GM12878 (cell line): ENCODE measurements around the gene SIGLEC10. TPM values are rescaled to one million over a fixed set of nuclear protein-coding genes. Genes with fewer than 3 reads are reported as not detected.

ENCODE experiments used
- ATF2 ChIP-seq: IDR thresholded peaks from 2 replicates; pipeline ENCODE4 v1.6.1; 2012; ENCODE audit warnings: low read length, inconsistent platforms
- E2F4 ChIP-seq: IDR thresholded peaks from 2 replicates; pipeline ENCODE4 v1.6.1; 2012; ENCODE audit warnings: low read depth, low read length, improper control_type of control experiment
- EGR1 ChIP-seq, 2 experiments: IDR thresholded peaks; 1 replicate in 1 of 2; 2 replicates in 1 of 2; pipeline ENCODE4 v1.6.1; 2011 to 2012; ENCODE audit warnings: low read depth in 2 of 2, low read length in 2 of 2, borderline replicate concordance in 1 of 2, mild to moderate bottlenecking in 1 of 2, moderate library complexity in 1 of 2
- FOS ChIP-seq: IDR thresholded peaks from 3 replicates; pipeline ENCODE4 v1.6.1; 2011; ENCODE audit warnings: borderline replicate concordance; ENCODE audit not compliant: insufficient read length; ENCODE audit errors: extremely low read depth
- FOXM1 ChIP-seq: IDR thresholded peaks from 2 replicates; pipeline ENCODE4 v1.6.1; 2012; ENCODE audit warnings: low read depth, mild to moderate bottlenecking, inconsistent platforms, low read length, moderate library complexity
- KLF5 ChIP-seq: fragments of 450-650 bp; IDR thresholded peaks from 2 replicates; pipeline ENCODE4 v1.6.1; 2014; ENCODE audit warnings: mild to moderate bottlenecking; ENCODE audit not compliant: partially characterized antibody
- MEF2A ChIP-seq: IDR thresholded peaks from 2 replicates; pipeline ENCODE4 v1.6.1; 2011; ENCODE audit warnings: low read depth, mild to moderate bottlenecking, low read length, moderate library complexity; ENCODE audit not compliant: insufficient read depth
- NBN ChIP-seq: fragments of 450-650 bp; IDR thresholded peaks from 2 replicates; pipeline ENCODE4 v1.6.1; 2016
- NR2F1 ChIP-seq: fragments of 450-650 bp; conservative IDR thresholded peaks from 2 replicates; pipeline ENCODE4 v1.6.1; 2017; ENCODE audit warnings: mild to moderate bottlenecking
- PBX3 ChIP-seq: IDR thresholded peaks from 2 replicates; pipeline ENCODE4 v1.6.1; 2011; ENCODE audit warnings: mild to moderate bottlenecking, low read depth, low read length, moderate library complexity; ENCODE audit not compliant: insufficient replicate concordance
- PML ChIP-seq: IDR thresholded peaks from 2 replicates; pipeline ENCODE4 v1.6.1; 2012; ENCODE audit warnings: low read length, inconsistent platforms
- SIN3A ChIP-seq: IDR thresholded peaks from 2 replicates; pipeline ENCODE4 v1.6.1; 2012; ENCODE audit warnings: low read depth, low read length, improper control_type of control experiment
- SIX5 ChIP-seq: IDR thresholded peaks from 2 replicates; pipeline ENCODE4 v1.6.1; 2011; ENCODE audit warnings: mild to moderate bottlenecking, low read depth, low read length, moderate library complexity; ENCODE audit not compliant: severe bottlenecking
- SMAD1 ChIP-seq: fragments of 450-650 bp; IDR thresholded peaks from 2 replicates; pipeline ENCODE4 v1.6.1; 2018; ENCODE audit warnings: mild to moderate bottlenecking, low read depth; ENCODE audit not compliant: partially characterized antibody
- ZBTB33 ChIP-seq: fragments of 450-650 bp; IDR thresholded peaks from 2 replicates; pipeline ENCODE4 v1.6.1; 2017; ENCODE audit warnings: mild to moderate bottlenecking
- ZZZ3 ChIP-seq: IDR thresholded peaks from 2 replicates; pipeline ENCODE4 v1.6.1; 2011; ENCODE audit warnings: low read depth; ENCODE audit not compliant: control insufficient read depth, insufficient read length
- polyA plus RNA-seq, 11 experiments: library from polyadenylated mRNA; depleted of rRNA in 4 of 11; unstranded in 6 of 11; stranded (reverse) in 5 of 11; fragments of >200 nt; fragmentation: Nextera tagmentation in 4 of 11; fragmentation: Illumina TruSeq in 1 of 11; extraction: Ambion mirVana in 4 of 11; extraction: Trizol in 1 of 11; gene quantifications; 1 replicate in 1 of 11; 2 replicates in 10 of 11; pipeline versions ENCODE4 v1.2.1 to v1.2.3, GENCODE V29; 2011 to 2016; ENCODE audit warnings: inconsistent platforms in 2 of 11, missing spikeins in 2 of 11, low read depth in 1 of 11
- total RNA-seq, 4 experiments: library from RNA; depleted of rRNA in 3 of 4; stranded (reverse); fragments of >200 nt in 3 of 4; fragmentation: Illumina TruSeq in 1 of 4; extraction: Trizol in 1 of 4; gene quantifications; 2 replicates each; pipeline versions ENCODE4 v1.2.1 to v1.2.3, GENCODE V29; 2013 to 2021
- TF ChIP-seq, protein P1 (sequence below): fragments of 450-650 bp; formaldehyde crosslinking; IDR thresholded peaks from 2 replicates; pipeline ENCODE4 v1.5.0; 2022; ENCODE audit warnings: mild to moderate bottlenecking, missing genetic modification characterization
- TF ChIP-seq, protein P2 (sequence below): IDR thresholded peaks from 2 replicates; pipeline ENCODE4 v1.6.1; 2011; ENCODE audit warnings: borderline replicate concordance, low read depth, mild to moderate bottlenecking, moderate library complexity, low read length; ENCODE audit not compliant: insufficient read depth, poor library complexity, severe bottlenecking

Gene SIGLEC10
- total and polyA plus RNA-seq, 10 of the 15 experiments (the other 5 are each of a cell fraction or from before 2014, with no cell fraction given) = 2.3 to 16.8 (median 7.8) TPM

DNA sequence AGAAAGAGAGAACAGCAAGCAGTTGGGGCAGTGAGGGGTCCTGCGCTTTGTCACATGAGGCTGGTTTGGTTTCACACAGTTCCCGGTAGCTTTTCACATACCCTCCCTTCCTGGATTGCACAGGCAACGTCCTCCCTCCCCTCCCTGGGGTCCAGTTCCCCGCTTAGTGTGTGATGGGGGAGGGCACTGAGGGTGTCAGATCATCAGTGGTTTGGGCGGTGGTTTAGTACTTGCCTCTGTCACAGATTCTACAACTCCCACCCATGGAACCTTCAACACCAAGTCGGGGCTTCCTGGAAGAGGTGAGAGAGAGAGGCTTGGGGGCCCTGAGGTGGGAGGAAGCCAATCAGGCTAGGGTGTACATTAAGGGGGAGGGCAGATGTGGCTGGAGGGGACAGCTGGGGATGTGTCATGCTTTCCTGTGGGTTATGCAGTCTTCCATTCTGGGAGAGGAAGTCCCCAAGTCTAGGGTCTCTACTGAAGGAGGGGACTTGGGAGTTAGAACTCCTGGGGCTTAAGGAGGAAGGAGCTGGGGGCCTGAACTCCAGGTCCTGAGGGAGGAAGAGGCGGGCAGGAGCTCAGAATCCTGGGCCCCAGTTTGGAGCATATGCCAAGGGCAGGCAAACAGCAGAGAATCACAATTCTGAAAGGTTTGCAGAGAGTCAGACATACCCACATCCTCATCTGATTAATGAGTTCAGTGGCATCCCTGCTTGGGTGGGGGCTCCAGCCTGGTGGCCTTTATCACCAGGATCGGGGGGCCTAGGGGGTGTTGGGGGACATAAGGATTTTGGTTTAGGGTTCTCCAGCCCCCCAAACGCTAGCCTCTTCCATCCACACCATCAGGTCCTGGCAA, 44.6 kb downstream of the SIGLEC10 start, which contains the start of gene NKG7 (continued):
- TF ChIP-seq FOXM1 (0 out of 2 replicates have a peak, but pooled peaks have one; percentile 41), PML (0 out of 2 replicates have a peak, but pooled peaks have one; percentile 53), E2F4 (no peak), ATF2 (no peak), KLF5 (no peak), SIN3A (no peak), ZBTB33 (no peak), ZZZ3 (no peak), NR2F1 (no peak), NBN (peak; percentile 85), SIX5 (no peak), PBX3 (no peak), EGR1 (IDR thresholded peaks at IDR 0.05; ENCODE audit: borderline replicate concordance in 1 of 2, low read depth in 2 of 2, low read length in 2 of 2) (no peak), MEF2A (0 out of 2 replicates have a peak, but pooled peaks have one; percentile 25), SMAD1 (no peak), FOS (no peak)
- TF ChIP-seq, protein P1, sequence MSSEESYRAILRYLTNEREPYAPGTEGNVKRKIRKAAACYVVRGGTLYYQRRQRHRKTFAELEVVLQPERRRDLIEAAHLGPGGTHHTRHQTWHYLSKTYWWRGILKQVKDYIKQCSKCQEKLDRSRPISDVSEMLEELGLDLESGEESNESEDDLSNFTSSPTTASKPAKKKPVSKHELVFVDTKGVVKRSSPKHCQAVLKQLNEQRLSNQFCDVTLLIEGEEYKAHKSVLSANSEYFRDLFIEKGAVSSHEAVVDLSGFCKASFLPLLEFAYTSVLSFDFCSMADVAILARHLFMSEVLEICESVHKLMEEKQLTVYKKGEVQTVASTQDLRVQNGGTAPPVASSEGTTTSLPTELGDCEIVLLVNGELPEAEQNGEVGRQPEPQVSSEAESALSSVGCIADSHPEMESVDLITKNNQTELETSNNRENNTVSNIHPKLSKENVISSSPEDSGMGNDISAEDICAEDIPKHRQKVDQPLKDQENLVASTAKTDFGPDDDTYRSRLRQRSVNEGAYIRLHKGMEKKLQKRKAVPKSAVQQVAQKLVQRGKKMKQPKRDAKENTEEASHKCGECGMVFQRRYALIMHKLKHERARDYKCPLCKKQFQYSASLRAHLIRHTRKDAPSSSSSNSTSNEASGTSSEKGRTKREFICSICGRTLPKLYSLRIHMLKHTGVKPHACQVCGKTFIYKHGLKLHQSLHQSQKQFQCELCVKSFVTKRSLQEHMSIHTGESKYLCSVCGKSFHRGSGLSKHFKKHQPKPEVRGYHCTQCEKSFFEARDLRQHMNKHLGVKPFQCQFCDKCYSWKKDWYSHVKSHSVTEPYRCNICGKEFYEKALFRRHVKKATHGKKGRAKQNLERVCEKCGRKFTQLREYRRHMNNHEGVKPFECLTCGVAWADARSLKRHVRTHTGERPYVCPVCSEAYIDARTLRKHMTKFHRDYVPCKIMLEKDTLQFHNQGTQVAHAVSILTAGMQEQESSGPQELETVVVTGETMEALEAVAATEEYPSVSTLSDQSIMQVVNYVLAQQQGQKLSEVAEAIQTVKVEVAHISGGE (CRISPR knock-in tag) = no peak
- TF ChIP-seq, protein P2, sequence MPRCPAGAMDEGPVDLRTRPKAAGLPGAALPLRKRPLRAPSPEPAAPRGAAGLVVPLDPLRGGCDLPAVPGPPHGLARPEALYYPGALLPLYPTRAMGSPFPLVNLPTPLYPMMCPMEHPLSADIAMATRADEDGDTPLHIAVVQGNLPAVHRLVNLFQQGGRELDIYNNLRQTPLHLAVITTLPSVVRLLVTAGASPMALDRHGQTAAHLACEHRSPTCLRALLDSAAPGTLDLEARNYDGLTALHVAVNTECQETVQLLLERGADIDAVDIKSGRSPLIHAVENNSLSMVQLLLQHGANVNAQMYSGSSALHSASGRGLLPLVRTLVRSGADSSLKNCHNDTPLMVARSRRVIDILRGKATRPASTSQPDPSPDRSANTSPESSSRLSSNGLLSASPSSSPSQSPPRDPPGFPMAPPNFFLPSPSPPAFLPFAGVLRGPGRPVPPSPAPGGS = peak; percentile 6
